Measurements from ENCODE around the gene MKI67. TPM values are rescaled to one million over a fixed set of nuclear protein-coding genes. Genes with fewer than 3 reads are reported as not detected.

The MKI67 gene
- total and polyA plus RNA-seq, 2 of the 13 experiments (the other 11 are each of a cell fraction or from before 2014, with no cell fraction given), result 6.7 to 22.9 TPM

- no peak for DNase-seq (ENCODE audit: low spot score)
- intact Hi-C loops (cut with micrococcal nuclease; ENCODE audit: unreplicated experiment), result no loop called here
- ATAC-seq, result no peak
- peaks cover 13% of the 10 kb centered on the region; the same call in 1 of the 2 replicates for H3K4me1 ChIP-seq (ENCODE audit: insufficient read depth, low read length)
- ChIA-PET CTCF (ENCODE audit: low intra/inter-chr PET ratio, low total read pairs) (no interaction called here), POLR2A (no interaction called here)
- in situ Hi-C loops (cut with HindIII; ENCODE audit: extremely low pct_ligation_motif_present, low pct_unique_long_range_greater_than_20kb), result no loop called here
- no TSS peak for BruUV-seq (replicated peaks)
- no peak for TF ChIP-seq NAIF1 (CRISPR knock-in tag; IDR thresholded peaks at IDR 0.05; ENCODE audit: borderline replicate concordance)
- no peak for TF ChIP-seq IRF2 (CRISPR knock-in tag; IDR thresholded peaks at IDR 0.05)
- TF ChIP-seq, protein P1, sequence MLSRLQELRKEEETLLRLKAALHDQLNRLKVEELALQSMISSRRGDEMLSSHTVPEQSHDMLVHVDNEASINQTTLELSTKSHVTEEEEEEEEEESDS (CRISPR knock-in tag; IDR thresholded peaks at IDR 0.05; ENCODE audit: borderline replicate concordance), result no peak
- TF ChIP-seq ASH2L (IDR thresholded peaks at IDR 0.05; ENCODE audit: insufficient read length, low read depth, low read length), result no peak
- TF ChIP-seq ETS1 (CRISPR knock-in tag; IDR thresholded peaks at IDR 0.05), result no peak
- TF ChIP-seq BCLAF1 (IDR thresholded peaks at IDR 0.05), result no peak
- TF ChIP-seq NFIC (IDR thresholded peaks at IDR 0.05; ENCODE audit: low read length), result no peak
- WGBS (ENCODE audit: low lambda C conversion rate), result 12% methylated on average over 3 of the region's 3 CpGs
- H3K36me3 ChIP-seq (replicated peaks in 1 of 2; ENCODE audit: control insufficient read depth in 1 of 2, insufficient read depth in 2 of 2, low read length in 2 of 2), result no peaks in the 10 kb centered on the region
- no peak overlapping the region for H2AFZ ChIP-seq (ENCODE audit: low read length)
- no peaks in the 10 kb centered on the region for H4K20me1 ChIP-seq (ENCODE audit: insufficient read depth, low read length)
- no peaks in the 10 kb centered on the region for H3K79me2 ChIP-seq (ENCODE audit: insufficient read depth, low read length)
- no peaks in the 10 kb centered on the region for H3K9me3 ChIP-seq (ENCODE audit: low read length)
- H3K27ac ChIP-seq (ENCODE audit: extremely low read length, insufficient read depth, low read length), result no peak overlapping the region
- no peaks in the 10 kb centered on the region for H3K27me3 ChIP-seq (ENCODE audit: control insufficient read depth in 1 of 2, insufficient read depth in 2 of 2, low read length in 2 of 2)
- H3K9ac ChIP-seq (ENCODE audit: insufficient read depth, low read depth, low read length), result no peak overlapping the region
- no peak overlapping the region for H3K4me2 ChIP-seq (ENCODE audit: low read depth, low read length)
- no peak overlapping the region for H3K4me3 ChIP-seq (replicated peaks in 1 of 3; ENCODE audit: insufficient read depth in 1 of 3, low read depth in 2 of 3, low read length in 3 of 3)
- no peak for FAIRE-seq
Observed at GRCh38 chr10:128140425-128140824, 14.2 kb upstream of the MKI67 start.
